KMS-11 (cell line): Measurements from ENCODE around the gene C4orf50.

ENCODE experiments used
- H2AFZ ChIP-seq: fragments of 200-600 bp; sonication (generic); 2 replicates; pipeline ENCODE4 v1.6.1; 2016; ENCODE audit warnings: antibody characterized with exemption, mixed run types, low read depth
- H3K27ac ChIP-seq: fragments of 200-600 bp; sonication (generic); 2 replicates; pipeline ENCODE4 v1.6.1; 2016; ENCODE audit warnings: mild to moderate bottlenecking, mixed run types
- H3K27me3 ChIP-seq: fragments of 200-600 bp; sonication (generic); 2 replicates; pipeline ENCODE4 v1.6.1; 2017; ENCODE audit warnings: mild to moderate bottlenecking, low read depth, mixed run types, moderate library complexity; ENCODE audit not compliant: insufficient read depth
- H3K36me3 ChIP-seq: fragments of 200-600 bp; sonication (generic); 2 replicates; pipeline ENCODE4 v1.6.1; 2017; ENCODE audit warnings: mild to moderate bottlenecking, mixed run types; ENCODE audit not compliant: insufficient read depth
- H3K4me1 ChIP-seq: fragments of 200-600 bp; sonication (generic); 2 replicates; pipeline ENCODE4 v1.6.1; 2016; ENCODE audit warnings: mild to moderate bottlenecking, low read depth, mixed run types; ENCODE audit not compliant: poor library complexity, severe bottlenecking
- H3K4me2 ChIP-seq: fragments of 200-600 bp; sonication (generic); 2 replicates; pipeline ENCODE4 v1.7.0; 2016; ENCODE audit warnings: mild to moderate bottlenecking, mixed run types
- H3K4me3 ChIP-seq: fragments of 200-600 bp; sonication (generic); IDR thresholded peaks from 2 replicates; pipeline ENCODE4 v1.6.1; 2017; ENCODE audit warnings: low read depth, low read length, mixed read lengths; ENCODE audit not compliant: insufficient read depth
- H3K79me2 ChIP-seq: fragments of 200-600 bp; sonication (generic); 2 replicates; pipeline ENCODE4 v1.6.1; 2016; ENCODE audit warnings: low read depth, mixed run types; ENCODE audit not compliant: insufficient read depth
- H3K9ac ChIP-seq: fragments of 200-600 bp; sonication (generic); 2 replicates; pipeline ENCODE4 v1.6.1; 2016; ENCODE audit warnings: mild to moderate bottlenecking, mixed run types
- H4K20me1 ChIP-seq: fragments of 200-600 bp; sonication (generic); 2 replicates; pipeline ENCODE4 v1.6.1; 2016; ENCODE audit warnings: mild to moderate bottlenecking, mixed run types; ENCODE audit not compliant: insufficient read depth
- TF ChIP-seq, protein P1 (sequence below): fragments of 200-600 bp; sonication (generic); conservative IDR thresholded peaks from 2 replicates; pipeline ENCODE4 v1.6.1; 2017; ENCODE audit warnings: low read depth, mild to moderate bottlenecking, antibody characterized with exemption, low read length, moderate library complexity, mixed read lengths

C4orf50 gene

DNA sequence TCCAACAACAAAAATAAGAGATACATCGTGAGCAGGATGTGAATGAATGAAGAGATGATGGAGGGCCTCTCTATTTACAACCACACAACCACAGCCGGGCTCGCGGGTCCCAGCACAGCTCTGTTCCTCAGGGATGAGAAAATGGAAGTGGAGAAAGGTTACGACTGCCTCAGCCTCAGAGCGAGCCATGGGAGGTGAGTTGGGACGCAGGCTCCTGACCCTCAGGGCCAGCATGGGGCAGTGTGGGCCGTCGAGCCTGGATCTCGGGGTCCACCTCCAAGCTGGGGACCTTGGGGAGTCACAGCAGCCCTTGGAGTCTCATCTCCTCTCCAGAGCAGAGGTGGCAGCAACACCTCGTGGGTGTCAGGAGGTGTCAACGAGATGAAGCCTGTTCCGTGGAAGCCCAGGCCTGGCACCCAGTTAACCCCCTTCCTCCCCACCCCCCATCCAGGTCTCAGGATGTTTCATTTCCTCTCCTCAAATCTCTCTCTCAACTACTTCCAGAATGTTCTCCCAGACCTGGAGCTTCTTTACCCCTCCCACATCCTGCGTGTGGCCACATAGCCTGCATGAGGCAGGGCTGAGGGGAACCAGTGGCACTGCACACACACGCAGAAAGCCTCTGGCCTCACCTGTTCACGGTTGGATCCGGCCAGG is 25.9 kb downstream of the C4orf50 start:
- Histone ChIP-seq H3K27ac (no peak overlapping the region), H3K27me3 (no peaks in the 10 kb centered on the region), H3K4me3 (no peak overlapping the region), H4K20me1 (no peaks in the 10 kb centered on the region), H3K4me2 (no peak overlapping the region), H2AFZ (no peak overlapping the region), H3K79me2 (no peaks in the 10 kb centered on the region), H3K9ac (no peak overlapping the region), H3K36me3 (no peaks in the 10 kb centered on the region), H3K4me1 (no peaks in the 10 kb centered on the region)
- TF ChIP-seq, protein P1, sequence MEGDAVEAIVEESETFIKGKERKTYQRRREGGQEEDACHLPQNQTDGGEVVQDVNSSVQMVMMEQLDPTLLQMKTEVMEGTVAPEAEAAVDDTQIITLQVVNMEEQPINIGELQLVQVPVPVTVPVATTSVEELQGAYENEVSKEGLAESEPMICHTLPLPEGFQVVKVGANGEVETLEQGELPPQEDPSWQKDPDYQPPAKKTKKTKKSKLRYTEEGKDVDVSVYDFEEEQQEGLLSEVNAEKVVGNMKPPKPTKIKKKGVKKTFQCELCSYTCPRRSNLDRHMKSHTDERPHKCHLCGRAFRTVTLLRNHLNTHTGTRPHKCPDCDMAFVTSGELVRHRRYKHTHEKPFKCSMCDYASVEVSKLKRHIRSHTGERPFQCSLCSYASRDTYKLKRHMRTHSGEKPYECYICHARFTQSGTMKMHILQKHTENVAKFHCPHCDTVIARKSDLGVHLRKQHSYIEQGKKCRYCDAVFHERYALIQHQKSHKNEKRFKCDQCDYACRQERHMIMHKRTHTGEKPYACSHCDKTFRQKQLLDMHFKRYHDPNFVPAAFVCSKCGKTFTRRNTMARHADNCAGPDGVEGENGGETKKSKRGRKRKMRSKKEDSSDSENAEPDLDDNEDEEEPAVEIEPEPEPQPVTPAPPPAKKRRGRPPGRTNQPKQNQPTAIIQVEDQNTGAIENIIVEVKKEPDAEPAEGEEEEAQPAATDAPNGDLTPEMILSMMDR: no peak

DNA sequence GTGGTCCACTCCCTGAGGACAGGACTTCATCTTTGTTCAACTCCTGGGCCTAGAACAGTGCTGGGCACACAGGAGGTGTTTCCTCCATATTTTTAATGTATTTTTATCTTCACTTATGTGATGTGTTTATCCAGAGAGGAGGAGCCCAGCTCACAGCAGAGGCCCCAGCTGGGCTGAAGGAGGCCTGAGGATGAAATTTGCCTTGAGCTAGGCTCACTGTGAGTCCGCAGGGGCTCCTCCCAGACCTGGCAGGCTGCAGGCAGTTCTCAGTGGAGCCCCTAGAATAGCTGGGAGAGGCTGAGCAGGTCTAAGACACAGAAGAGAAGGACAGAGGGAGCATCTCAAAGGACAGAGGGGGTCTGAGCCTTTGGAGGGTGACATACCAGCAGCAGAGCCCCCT is 26.8 kb downstream of the C4orf50 start:
- H3K27ac ChIP-seq: no peak overlapping the region
- H2AFZ ChIP-seq: no peak overlapping the region
- no peak overlapping the region for H3K4me2 ChIP-seq
- H3K27me3 ChIP-seq: no peaks in the 10 kb centered on the region
- H4K20me1 ChIP-seq: no peaks in the 10 kb centered on the region
- no peak overlapping the region for H3K9ac ChIP-seq
- H3K36me3 ChIP-seq: no peaks in the 10 kb centered on the region
- no peaks in the 10 kb centered on the region for H3K79me2 ChIP-seq
- H3K4me3 ChIP-seq: no peak overlapping the region
- TF ChIP-seq, protein P1: no peak
- no peaks in the 10 kb centered on the region for H3K4me1 ChIP-seq

DNA sequence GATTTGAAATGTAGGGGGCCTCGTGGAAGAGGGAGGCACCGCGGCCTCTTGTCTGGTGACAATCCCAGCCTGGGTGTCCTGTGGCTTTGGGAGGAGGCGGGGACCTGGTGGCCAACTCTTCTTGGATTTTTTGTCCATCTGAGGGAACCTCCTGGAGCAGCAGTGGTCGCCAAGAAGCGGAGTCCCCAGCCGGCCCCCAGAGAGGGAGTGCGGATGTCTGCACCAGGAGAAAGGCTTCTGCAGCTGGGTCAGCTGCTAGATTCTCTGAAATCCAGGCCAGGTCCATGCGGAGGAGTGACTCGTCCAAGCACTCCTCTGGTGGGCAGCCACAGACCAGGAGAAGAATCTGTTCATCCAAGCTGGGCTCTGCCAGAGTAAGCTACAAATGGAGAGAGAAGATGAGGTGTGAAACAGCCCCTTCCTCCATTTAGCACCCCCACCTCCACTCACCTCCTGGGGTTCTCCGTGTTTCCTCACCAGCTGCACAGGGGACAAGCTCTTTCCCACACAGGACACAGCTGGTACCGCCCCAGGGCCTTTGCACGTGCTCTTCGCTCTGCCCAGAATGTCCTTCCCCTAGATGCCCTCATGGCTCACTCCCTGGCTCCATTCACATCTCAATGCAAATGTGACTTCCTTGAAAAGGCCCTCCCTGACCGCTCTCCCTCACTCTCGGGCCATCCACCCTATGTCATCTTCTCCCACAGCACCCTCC is 27.6 kb downstream of the C4orf50 start:
- Histone ChIP-seq H3K36me3 (no peaks in the 10 kb centered on the region), H3K4me2 (no peak overlapping the region), H3K27ac (no peak overlapping the region), H3K79me2 (no peaks in the 10 kb centered on the region), H2AFZ (no peak overlapping the region), H3K4me1 (no peaks in the 10 kb centered on the region), H3K27me3 (no peaks in the 10 kb centered on the region), H3K4me3 (no peak overlapping the region), H3K9ac (no peak overlapping the region), H4K20me1 (no peaks in the 10 kb centered on the region)
- TF ChIP-seq, protein P1: no peak

DNA sequence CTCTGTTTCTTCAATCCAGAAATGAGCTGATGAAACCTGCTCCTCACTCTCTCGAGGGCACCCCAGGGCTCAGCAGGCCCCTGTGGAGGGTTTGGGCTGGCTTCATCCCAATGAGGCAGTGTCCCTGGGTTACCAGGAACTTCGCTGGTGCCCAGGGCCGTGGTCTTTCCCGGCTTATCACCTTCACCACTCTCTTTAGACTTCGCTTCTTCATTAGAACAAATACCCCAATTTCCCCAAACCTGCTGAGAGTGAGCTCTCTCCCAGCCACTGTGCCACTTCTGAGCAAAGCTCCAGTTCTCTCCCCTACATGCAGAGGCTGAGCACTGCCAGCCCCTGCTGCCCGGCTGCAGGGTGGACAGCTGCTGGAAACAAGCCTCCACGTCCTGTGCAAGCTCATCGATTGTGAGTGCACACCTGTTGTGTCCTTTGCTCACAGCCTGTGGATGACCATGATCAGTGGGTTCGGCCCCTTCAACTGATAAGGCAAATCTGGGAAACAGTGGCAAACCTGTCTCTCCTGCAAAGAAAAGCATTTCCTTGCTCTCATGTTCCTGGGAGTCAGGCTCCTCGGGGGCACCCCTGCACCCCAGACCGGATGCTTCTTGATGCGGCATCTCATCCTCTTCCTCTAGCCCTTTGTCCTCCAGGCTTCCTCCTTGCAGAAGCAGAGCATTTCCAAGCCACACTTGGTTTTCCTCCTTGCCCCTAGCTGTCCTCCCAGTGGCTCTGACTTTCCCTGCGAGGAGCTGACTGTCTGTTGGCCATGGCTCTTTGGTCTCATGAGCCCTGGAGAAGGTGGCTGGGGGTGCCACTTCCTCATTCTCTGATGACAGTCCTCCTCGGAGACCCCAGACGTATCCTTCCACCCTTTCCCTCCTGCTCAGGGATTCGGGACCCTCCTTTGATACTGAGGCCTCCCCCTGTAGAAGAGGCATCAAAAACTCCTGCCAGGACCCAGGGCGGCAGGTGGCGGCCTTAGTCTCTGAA is 28.7 kb downstream of the C4orf50 start:
- H3K4me2 ChIP-seq: no peak overlapping the region
- H3K36me3 ChIP-seq: no peaks in the 10 kb centered on the region
- no peaks in the 10 kb centered on the region for H4K20me1 ChIP-seq
- TF ChIP-seq, protein P1: no peak
- H3K79me2 ChIP-seq: no peaks in the 10 kb centered on the region
- H3K27me3 ChIP-seq: no peaks in the 10 kb centered on the region
- H3K4me1 ChIP-seq: no peaks in the 10 kb centered on the region
- H3K4me3 ChIP-seq: no peak overlapping the region
- no peak overlapping the region for H2AFZ ChIP-seq
- no peak overlapping the region for H3K27ac ChIP-seq
- no peak overlapping the region for H3K9ac ChIP-seq
